ENCODE data around the gene SYNGR2. TPM values are rescaled to one million over a fixed set of nuclear protein-coding genes. Genes with fewer than 3 reads are reported as not detected.

SYNGR2 gene
- total RNA-seq, 1 donor from 2014 or later, result 116 TPM

DNA sequence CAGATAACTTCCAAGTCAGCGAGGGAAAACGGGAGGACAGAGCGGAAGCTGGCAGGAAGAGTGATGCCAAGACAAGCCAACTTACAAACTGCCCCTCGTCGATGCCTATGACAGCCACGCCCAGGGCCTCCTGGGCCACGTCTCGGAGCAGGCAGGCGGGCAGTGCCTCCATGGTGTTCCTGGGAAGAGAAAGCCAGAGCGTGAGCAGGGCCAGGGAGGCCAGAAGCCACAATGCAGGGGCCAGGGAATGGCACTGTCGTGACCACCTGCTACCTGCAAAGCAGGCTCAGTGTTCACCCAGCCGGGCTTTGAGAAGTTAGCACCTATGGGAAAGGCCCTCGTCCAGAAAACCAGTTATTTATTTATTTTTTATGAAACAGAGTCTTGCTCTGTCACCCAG, 14.1 kb downstream of the SYNGR2 start:
- no peak for DNase-seq (ENCODE audit: low spot score)
- intact Hi-C loops (cut with DNase I), result no loop called here

- intact Hi-C loops (cut with DNase I), result no loop called here
- DNase-seq (ENCODE audit: low spot score), result no peak
Observed at GRCh38 chr17:78183916-78184315, 15.5 kb downstream of the SYNGR2 start.

DNA sequence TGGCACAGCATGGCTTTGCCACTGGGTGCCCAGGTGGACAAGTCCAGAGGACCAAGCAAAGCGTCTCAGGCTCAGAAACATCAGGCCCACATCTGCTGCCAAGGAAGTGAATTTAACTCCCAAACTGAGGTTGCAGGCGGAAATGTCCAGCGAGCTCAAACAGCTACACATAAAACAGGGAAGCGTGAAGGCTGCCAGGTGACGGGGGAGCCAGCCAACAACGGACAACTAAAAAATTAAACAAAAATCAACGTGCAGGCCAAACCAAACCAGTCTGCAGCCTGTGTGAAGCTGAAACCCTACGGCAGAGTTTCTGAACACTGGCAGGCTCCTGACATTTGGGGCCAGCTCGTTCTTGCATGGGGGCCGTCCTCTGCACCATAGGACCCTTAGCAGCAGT, 16.0 kb downstream of the SYNGR2 start:
- intact Hi-C loops (cut with DNase I), result no loop called here
- DNase-seq (ENCODE audit: low spot score), result no peak

DNA sequence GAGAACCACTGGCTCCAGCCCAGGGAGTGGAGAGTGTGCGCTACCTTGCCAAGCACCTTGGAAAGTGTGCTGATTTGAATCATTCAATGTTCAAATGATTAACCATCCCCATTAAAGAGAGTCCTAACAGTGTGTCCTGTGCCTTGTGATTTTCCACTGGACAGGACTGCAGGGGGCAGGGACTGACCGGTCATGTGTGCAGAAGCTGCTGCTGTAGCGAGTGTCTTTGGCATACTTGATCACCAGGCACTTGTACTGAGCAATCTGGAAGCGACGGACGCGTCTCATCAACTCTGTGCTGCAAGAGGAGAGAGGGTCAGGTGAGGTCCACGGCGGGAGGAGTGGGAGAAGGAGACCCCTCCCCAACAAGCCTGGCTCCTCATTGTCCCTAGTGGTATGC, 16.5 kb downstream of the SYNGR2 start:
- DNase-seq (ENCODE audit: low spot score), result no peak
- intact Hi-C loops (cut with DNase I), result no loop called here

DNA sequence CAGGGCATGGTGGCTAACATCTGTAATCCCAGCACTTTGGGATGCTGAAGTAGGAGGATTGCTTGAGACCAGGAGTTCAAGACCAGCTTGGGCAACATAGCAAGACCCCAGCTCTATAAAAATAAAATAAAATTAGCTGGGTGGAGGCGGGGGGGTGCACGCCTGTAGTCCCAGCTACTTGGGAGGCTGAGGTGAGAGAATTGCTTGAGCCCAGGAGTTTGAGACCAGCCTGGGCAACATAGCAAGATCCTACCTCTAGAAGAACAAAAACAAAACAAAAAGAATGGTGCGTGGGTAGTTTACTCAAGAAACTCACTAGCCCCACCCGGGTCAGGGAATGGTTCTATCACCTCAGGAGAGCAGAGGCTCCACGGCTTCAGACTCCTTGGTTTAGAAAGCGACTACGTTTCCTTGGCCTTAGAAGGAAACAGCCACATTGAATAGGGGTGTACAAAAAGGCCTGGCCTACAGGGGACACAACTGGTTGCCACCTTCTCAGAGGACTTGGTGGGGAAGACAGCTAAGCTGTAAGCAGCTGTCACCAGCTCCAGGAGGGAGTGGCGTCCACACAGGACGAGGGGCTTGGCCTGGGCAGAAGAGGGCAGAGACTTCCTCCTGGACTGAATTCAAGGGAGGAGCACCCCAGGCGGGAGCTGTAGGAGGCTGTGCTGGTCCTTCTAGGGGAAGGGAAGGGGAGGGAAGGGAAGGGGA, 17.8 kb downstream of the SYNGR2 start:
- DNase-seq (ENCODE audit: low spot score), result no peak
- intact Hi-C loops (cut with DNase I), result no loop called here

DNA sequence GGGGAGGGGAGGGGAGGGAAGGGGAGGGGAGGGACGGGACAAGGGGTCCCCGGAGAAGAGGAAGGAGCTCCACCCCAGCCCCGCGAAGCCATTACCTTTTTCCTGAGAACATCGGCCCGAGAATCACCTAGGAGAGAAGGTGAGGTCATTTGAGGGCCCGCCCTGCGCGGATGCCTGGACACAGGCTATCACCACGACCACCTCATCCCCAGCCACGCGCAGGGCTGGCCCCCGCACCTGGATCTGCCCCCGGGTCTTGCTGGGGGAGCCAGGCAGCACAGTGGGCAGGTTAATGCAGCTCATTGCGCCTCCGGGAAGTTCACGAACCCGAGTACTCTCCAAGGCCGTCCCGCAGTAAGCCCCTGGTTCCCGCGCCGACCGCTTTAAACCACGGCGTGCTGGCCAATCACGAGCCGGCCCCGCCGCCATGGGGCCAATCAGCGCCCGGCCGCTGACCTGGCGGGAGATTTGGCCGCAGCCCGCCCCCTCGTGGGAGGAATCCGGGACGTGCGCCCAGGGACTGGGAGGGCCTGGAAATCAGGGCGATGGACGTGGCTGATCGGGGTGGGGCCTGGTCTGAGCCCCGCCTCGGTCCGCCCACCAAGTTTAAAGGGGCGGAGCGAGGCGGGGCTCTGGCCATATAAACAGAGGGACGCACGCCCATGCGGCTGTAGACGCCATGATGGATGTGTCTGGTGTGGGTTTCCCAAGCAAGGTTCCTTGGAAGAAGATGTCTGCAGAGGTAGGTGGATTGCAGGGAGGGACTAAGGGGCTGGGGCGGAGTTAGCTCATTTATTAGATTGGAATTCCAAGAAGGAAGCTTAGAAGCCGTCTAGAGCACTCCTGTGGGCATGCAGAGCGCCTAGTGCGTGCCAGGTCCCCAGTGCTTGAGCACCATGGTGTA, 18.6 kb downstream of the SYNGR2 start, which contains the start of the genes AFMID and TK1:
Gene AFMID (plus strand): TSS at position 671 of the 904 bp plus-strand sequence. CDS start 9 bp downstream, at position 680.
Gene TK1 (minus strand): TSS at position 361 of the 904 bp plus-strand sequence. CDS start 58 bp downstream, at position 303.
- intact Hi-C loops (cut with DNase I), result no loop called here
- DNase-seq (ENCODE audit: low spot score), result peak; percentile 98

- intact Hi-C loops (cut with DNase I), result no loop called here
Observed at GRCh38 chr17:78196716-78197115, 28.3 kb downstream of the SYNGR2 start.

GRCh38 chr17:78197147-78197832, 28.9 kb downstream of the SYNGR2 start:
- intact Hi-C loops (cut with DNase I), result no loop called here
- no peak for DNase-seq (ENCODE audit: low spot score)

More at GRCh38 chr17:78196716-78197115, 28.3 kb downstream of the SYNGR2 start:
- no peak for DNase-seq (ENCODE audit: low spot score)

- no peak for DNase-seq (ENCODE audit: low spot score)
- intact Hi-C loops (cut with DNase I), result no loop called here
Observed at GRCh38 chr17:78200451-78200850, 32.1 kb downstream of the SYNGR2 start.

DNA sequence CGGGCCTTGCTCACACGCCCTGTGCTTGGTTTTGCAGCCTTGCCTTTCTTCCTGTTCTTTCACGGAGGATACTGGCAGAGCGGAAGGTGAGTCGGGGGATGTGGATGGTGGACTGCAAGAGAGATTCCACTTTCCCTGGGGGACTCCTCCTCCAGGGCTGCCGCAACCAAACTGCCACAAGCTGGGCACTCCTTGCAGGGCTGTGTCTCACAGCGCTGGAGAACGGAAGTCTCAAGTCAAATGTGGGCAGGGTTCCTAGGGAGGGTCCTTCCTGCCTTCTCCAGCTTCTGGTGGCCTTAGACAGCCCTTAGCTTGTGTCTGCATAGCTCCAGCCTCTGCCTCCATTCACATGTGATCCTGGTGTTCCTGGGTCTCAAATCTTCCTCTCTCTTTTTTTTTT, 34.3 kb downstream of the SYNGR2 start:
- intact Hi-C loops (cut with DNase I), result no loop called here
- DNase-seq (ENCODE audit: low spot score), result no peak

- intact Hi-C loops (cut with DNase I), result no loop called here
- DNase-seq (ENCODE audit: low spot score), result no peak
Observed at GRCh38 chr17:78204387-78205123, 36.2 kb downstream of the SYNGR2 start.

DNA sequence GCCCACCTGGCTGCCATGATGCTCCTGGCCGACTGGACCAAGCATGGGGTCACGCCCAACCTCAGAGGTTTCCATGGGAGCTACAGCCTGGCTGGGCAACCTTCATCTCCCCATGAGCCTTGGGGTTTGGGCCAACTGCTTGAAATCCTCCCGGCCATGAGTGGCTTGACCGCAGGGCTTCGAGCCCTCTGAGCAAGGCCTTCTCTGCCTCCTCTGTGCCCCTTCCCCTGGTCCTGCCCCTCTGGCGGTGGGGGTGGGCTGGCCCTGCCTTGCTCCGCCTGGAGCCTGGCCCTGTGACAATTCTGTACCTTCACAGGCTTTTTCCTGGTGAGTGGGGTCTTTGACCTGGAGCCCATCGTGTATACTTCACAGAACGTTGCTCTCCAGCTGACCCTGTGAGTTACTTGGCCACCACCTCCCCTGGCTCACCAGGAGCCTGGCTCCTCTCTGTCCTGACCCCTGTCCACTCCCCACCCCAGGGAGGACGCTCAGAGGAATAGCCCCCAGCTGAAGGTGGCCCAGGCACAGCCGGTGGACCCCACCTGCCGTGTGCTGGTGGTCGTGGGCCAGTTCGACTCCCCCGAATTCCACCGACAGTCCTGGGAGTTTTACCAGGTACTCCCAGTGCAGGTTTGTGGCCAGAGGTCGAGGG, 36.9 kb downstream of the SYNGR2 start:
- intact Hi-C loops (cut with DNase I), result no loop called here
- DNase-seq (ENCODE audit: low spot score), result no peak

DNA sequence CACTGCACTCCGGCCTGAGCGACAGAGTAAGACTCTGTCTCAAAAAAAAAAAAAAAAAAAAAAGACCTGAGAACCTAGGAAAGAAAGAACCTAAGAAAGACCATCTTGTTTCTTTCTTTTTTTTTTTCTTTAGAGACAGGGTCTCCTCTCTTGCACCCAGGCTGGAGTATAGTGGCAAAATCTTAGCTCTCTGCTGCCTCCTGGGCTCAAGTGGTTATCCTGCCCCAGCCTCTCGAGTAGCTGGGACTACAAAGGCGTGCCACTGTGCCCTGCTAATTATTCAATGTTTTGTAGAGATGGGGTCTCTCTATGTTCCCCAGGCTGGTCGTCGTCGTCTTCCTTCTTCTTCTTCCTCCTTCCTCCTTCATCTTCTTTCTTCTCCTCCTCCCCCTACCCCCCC, 37.9 kb downstream of the SYNGR2 start:
- intact Hi-C loops (cut with DNase I), result no loop called here
- DNase-seq (ENCODE audit: low spot score), result no peak

DNA sequence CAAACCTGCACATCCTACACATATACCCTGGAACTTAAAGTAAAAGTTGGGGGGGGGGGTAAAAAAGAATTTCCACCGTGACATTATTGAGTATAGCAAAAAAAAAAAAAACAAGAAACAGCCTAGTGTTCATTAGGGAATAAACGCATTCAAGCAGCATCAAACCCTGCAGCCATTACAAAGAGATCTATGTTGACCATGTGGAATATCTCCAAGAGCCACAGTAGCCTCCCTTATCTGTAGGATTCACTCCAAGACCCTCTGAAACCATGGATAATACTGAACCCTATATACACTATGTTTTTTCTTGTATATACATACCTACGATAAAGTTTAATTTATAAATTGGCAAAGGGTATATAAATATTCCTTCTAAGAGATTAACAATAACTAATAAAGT, 40.1 kb downstream of the SYNGR2 start:
- intact Hi-C loops (cut with DNase I), result no loop called here
- no peak for DNase-seq (ENCODE audit: low spot score)

DNA sequence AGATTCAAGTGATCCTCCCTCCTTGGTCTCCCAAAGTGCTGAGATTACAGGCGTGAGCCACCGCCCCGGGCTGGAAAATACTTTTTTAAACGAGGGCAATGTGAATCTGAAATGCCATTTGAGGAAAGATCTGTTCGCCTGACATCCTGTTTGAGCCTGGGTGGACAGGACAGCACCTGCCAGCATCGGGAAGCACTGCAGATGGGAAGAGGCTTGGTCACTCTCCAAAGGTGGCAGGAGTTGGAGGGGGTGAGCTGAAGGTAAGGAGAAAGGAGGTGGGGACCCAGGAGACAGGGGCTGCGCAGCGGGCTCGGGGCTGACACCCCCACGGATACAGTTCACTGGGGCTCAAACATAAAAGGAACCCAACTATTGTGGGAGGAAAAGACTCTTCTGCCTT, 41.7 kb downstream of the SYNGR2 start:
- no peak for DNase-seq (ENCODE audit: low spot score)
- intact Hi-C loops (cut with DNase I), result no loop called here

DNA sequence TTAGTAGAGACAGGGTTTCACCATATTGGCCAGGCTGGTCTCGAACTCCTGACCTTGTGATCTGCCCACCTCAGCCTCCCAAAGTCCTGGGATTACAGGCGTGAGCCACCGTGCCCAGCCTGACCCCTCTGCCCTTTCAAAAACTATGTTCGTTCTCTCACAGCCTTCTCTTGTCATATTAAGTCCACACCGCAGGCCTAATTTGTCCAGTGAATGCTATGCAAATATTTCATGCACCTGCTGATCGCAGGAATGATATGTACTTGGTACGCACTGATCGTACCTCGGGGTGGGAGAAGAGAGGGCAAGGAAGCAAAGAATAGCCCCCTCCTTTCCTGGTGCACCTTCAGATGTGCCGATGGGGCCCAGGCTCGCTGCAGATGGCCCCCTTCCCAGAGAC, 42.7 kb downstream of the SYNGR2 start:
- DNase-seq (ENCODE audit: low spot score), result no peak
- intact Hi-C loops (cut with DNase I), result no loop called here

GRCh38 chr17:78214016-78214705, 45.8 kb downstream of the SYNGR2 start, which contains the start of gene BIRC5:
Gene BIRC5 (plus strand): TSS chr17:78214253. CDS start chr17:78214317, 64 bp downstream.
- intact Hi-C loops (cut with DNase I), result loop anchor here (1.0 kb wide), 1 partner anchor 40 kb away; no protein-coding TSS in a partner anchor
- peak; percentile 94 for DNase-seq (ENCODE audit: low spot score)

GRCh38 chr17:78214706-78215061, 46.3 kb downstream of the SYNGR2 start:
- intact Hi-C loops (cut with DNase I), result loop anchor here (1.0 kb wide), 1 partner anchor 40 kb away; no protein-coding TSS in a partner anchor
- no peak for DNase-seq (ENCODE audit: low spot score)
